ENCODE measurements around the gene MSRB1.
"Not testable (repeated sequence)": the region's sequence is repeated elsewhere in the genome, so short reads cannot be mapped to it uniquely, and the experiment has no call there.

DNA sequence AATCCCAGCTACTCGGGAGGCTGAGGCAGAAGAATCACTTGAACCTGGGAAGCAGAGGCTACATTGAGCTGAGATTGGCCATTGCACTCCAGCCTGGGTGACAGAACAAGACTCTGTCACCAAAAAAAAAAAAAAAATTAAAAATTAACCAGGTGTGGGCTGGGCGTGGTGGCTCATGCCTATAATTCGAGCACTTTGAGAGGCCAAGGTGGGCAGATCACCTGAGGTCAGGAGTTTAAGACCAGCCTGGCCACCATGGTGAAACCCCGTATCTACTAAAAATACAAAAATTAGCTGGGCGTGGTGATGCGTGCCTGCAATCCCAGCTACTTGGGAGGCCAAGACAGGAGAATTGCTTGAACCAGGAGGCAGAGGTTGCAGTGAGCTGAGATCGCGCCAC lies 3.2 kb downstream of the MSRB1 start:
- not testable (repeated sequence) for TF ChIP-seq BACH1 (IDR thresholded peaks at IDR 0.05; ENCODE audit: low read length); SRF (IDR thresholded peaks at IDR 0.05; ENCODE audit: low read depth, low read length); ZNF274 (IDR thresholded peaks at IDR 0.05; ENCODE audit: borderline replicate concordance, extremely low read depth, low read length); EP300 (IDR thresholded peaks at IDR 0.05; ENCODE audit: borderline replicate concordance in 1 of 2, low read depth in 2 of 2, low read length in 2 of 2); CREB1 (IDR thresholded peaks at IDR 0.05)
- TF ChIP-seq, protein P1, sequence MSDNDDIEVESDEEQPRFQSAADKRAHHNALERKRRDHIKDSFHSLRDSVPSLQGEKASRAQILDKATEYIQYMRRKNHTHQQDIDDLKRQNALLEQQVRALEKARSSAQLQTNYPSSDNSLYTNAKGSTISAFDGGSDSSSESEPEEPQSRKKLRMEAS (IDR thresholded peaks at IDR 0.05): not testable (repeated sequence)
- TF ChIP-seq, protein P2, sequence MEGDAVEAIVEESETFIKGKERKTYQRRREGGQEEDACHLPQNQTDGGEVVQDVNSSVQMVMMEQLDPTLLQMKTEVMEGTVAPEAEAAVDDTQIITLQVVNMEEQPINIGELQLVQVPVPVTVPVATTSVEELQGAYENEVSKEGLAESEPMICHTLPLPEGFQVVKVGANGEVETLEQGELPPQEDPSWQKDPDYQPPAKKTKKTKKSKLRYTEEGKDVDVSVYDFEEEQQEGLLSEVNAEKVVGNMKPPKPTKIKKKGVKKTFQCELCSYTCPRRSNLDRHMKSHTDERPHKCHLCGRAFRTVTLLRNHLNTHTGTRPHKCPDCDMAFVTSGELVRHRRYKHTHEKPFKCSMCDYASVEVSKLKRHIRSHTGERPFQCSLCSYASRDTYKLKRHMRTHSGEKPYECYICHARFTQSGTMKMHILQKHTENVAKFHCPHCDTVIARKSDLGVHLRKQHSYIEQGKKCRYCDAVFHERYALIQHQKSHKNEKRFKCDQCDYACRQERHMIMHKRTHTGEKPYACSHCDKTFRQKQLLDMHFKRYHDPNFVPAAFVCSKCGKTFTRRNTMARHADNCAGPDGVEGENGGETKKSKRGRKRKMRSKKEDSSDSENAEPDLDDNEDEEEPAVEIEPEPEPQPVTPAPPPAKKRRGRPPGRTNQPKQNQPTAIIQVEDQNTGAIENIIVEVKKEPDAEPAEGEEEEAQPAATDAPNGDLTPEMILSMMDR (IDR thresholded peaks at IDR 0.05; ENCODE audit: control extremely low read depth in 1 of 3, insufficient read depth in 1 of 3, low read depth in 1 of 3, low read length in 3 of 3): not testable (repeated sequence)
- TF ChIP-seq, protein P3, sequence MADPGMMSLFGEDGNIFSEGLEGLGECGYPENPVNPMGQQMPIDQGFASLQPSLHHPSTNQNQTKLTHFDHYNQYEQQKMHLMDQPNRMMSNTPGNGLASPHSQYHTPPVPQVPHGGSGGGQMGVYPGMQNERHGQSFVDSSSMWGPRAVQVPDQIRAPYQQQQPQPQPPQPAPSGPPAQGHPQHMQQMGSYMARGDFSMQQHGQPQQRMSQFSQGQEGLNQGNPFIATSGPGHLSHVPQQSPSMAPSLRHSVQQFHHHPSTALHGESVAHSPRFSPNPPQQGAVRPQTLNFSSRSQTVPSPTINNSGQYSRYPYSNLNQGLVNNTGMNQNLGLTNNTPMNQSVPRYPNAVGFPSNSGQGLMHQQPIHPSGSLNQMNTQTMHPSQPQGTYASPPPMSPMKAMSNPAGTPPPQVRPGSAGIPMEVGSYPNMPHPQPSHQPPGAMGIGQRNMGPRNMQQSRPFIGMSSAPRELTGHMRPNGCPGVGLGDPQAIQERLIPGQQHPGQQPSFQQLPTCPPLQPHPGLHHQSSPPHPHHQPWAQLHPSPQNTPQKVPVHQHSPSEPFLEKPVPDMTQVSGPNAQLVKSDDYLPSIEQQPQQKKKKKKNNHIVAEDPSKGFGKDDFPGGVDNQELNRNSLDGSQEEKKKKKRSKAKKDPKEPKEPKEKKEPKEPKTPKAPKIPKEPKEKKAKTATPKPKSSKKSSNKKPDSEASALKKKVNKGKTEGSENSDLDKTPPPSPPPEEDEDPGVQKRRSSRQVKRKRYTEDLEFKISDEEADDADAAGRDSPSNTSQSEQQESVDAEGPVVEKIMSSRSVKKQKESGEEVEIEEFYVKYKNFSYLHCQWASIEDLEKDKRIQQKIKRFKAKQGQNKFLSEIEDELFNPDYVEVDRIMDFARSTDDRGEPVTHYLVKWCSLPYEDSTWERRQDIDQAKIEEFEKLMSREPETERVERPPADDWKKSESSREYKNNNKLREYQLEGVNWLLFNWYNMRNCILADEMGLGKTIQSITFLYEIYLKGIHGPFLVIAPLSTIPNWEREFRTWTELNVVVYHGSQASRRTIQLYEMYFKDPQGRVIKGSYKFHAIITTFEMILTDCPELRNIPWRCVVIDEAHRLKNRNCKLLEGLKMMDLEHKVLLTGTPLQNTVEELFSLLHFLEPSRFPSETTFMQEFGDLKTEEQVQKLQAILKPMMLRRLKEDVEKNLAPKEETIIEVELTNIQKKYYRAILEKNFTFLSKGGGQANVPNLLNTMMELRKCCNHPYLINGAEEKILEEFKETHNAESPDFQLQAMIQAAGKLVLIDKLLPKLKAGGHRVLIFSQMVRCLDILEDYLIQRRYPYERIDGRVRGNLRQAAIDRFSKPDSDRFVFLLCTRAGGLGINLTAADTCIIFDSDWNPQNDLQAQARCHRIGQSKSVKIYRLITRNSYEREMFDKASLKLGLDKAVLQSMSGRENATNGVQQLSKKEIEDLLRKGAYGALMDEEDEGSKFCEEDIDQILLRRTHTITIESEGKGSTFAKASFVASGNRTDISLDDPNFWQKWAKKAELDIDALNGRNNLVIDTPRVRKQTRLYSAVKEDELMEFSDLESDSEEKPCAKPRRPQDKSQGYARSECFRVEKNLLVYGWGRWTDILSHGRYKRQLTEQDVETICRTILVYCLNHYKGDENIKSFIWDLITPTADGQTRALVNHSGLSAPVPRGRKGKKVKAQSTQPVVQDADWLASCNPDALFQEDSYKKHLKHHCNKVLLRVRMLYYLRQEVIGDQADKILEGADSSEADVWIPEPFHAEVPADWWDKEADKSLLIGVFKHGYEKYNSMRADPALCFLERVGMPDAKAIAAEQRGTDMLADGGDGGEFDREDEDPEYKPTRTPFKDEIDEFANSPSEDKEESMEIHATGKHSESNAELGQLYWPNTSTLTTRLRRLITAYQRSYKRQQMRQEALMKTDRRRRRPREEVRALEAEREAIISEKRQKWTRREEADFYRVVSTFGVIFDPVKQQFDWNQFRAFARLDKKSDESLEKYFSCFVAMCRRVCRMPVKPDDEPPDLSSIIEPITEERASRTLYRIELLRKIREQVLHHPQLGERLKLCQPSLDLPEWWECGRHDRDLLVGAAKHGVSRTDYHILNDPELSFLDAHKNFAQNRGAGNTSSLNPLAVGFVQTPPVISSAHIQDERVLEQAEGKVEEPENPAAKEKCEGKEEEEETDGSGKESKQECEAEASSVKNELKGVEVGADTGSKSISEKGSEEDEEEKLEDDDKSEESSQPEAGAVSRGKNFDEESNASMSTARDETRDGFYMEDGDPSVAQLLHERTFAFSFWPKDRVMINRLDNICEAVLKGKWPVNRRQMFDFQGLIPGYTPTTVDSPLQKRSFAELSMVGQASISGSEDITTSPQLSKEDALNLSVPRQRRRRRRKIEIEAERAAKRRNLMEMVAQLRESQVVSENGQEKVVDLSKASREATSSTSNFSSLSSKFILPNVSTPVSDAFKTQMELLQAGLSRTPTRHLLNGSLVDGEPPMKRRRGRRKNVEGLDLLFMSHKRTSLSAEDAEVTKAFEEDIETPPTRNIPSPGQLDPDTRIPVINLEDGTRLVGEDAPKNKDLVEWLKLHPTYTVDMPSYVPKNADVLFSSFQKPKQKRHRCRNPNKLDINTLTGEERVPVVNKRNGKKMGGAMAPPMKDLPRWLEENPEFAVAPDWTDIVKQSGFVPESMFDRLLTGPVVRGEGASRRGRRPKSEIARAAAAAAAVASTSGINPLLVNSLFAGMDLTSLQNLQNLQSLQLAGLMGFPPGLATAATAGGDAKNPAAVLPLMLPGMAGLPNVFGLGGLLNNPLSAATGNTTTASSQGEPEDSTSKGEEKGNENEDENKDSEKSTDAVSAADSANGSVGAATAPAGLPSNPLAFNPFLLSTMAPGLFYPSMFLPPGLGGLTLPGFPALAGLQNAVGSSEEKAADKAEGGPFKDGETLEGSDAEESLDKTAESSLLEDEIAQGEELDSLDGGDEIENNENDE (IDR thresholded peaks at IDR 0.05; ENCODE audit: insufficient replicate concordance, low read length): not testable (repeated sequence)

Data from H1 (cell line).